Measurements from ENCODE around the gene GHSR. TPM values are rescaled to one million over a fixed set of nuclear protein-coding genes. Genes with fewer than 3 reads are reported as not detected.

GHSR gene
- polyA plus RNA-seq, 1 experiment = not detected

GRCh38 chr3:172471903-172472302 lies 23.6 kb upstream of the GHSR start:
- no peak overlapping the region for H3K4me3 ChIP-seq (ENCODE audit: low read depth, low read length)

GRCh38 chr3:172470588-172470987 lies 22.3 kb upstream of the GHSR start:
- ChIA-PET POLR2A (no interaction called here), CTCF (interaction anchor here (1.2 kb wide), 1 partner anchor 9 kb away, joined by 4 read pairs; no protein-coding TSS in a partner anchor)
- no peak overlapping the region for H3K4me3 ChIP-seq (ENCODE audit: low read depth, low read length)
- TF ChIP-seq CTCF (IDR thresholded peaks at IDR 0.05; ENCODE audit: insufficient read depth, low read depth, low read length) = no peak
- no peaks in the 10 kb centered on the region for H3K27me3 ChIP-seq (ENCODE audit: control insufficient read depth, insufficient read depth, low read length)
- H3K36me3 ChIP-seq (ENCODE audit: control insufficient read depth, insufficient read depth, low read length) = no peaks in the 10 kb centered on the region
- DNase-seq (ENCODE audit: low read depth) = no peak

More at GRCh38 chr3:172471903-172472302, 23.6 kb upstream of the GHSR start:
- no peak for TF ChIP-seq CTCF (IDR thresholded peaks at IDR 0.05; ENCODE audit: insufficient read depth, low read depth, low read length)
- CTCF ChIA-PET = no interaction called here
- no peak for DNase-seq (ENCODE audit: low read depth)
- POLR2A ChIA-PET = no interaction called here
- Histone ChIP-seq H3K27me3 (ENCODE audit: control insufficient read depth, insufficient read depth, low read length) (no peaks in the 10 kb centered on the region), H3K36me3 (ENCODE audit: control insufficient read depth, insufficient read depth, low read length) (no peaks in the 10 kb centered on the region)

- POLR2A ChIA-PET = no interaction called here
- no peak for DNase-seq (ENCODE audit: low read depth)
These were observed 19.0 kb upstream of the GHSR start for GRCh38 chr3:172467170-172467824.

DNA sequence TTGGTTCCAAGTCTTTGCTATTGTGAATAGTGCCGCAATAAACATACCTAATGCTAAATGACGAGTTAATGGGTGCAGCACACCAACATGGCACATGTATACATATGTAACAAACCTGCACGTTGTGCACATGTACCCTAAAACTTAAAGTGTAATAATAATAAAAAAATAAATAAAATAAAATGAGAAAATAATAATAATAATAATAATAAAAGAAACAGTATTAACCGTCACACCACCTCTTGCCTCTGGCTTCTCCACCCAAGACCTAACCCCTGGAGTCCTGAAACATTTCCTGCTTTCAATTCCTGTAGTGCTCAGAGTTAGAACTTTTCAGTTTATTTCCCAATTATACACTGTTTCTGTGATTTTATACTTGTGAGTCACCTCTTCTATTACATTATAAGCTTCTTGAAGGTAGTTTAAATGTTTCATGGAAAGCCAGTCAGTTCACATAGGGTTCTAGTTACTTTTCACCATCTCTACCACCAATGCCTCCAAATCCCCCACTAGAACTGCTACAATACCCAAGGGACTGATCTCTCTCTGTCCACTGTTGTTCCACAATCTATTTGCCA lies 18.4 kb upstream of the GHSR start:
- ChIA-PET CTCF (interaction anchor here (0.6 to 0.9 kb wide), 2 partner anchors 200 to 1139 kb away, joined by 3 read pairs; no protein-coding TSS in a partner anchor), POLR2A (no interaction called here)
- TF ChIP-seq CTCF (IDR thresholded peaks at IDR 0.05; ENCODE audit: insufficient read depth, low read depth, low read length) = no peak
- DNase-seq (ENCODE audit: low read depth) = no peak
- H3K4me3 ChIP-seq (ENCODE audit: low read depth, low read length) = no peak overlapping the region
- H3K27me3 ChIP-seq (ENCODE audit: control insufficient read depth, insufficient read depth, low read length) = no peaks in the 10 kb centered on the region
- H3K36me3 ChIP-seq (ENCODE audit: control insufficient read depth, insufficient read depth, low read length) = no peaks in the 10 kb centered on the region

More at GRCh38 chr3:172467170-172467824, 19.0 kb upstream of the GHSR start:
- CTCF ChIA-PET = interaction anchor here (0.6 to 1.0 kb wide), 3 partner anchors 10 to 1138 kb away, joined by 3 read pairs; no protein-coding TSS in a partner anchor
- no peak for TF ChIP-seq CTCF (IDR thresholded peaks at IDR 0.05; ENCODE audit: insufficient read depth, low read depth, low read length)
- no peak overlapping the region for H3K4me3 ChIP-seq (ENCODE audit: low read depth, low read length)
- no peaks in the 10 kb centered on the region for H3K36me3 ChIP-seq (ENCODE audit: control insufficient read depth, insufficient read depth, low read length)
- no peaks in the 10 kb centered on the region for H3K27me3 ChIP-seq (ENCODE audit: control insufficient read depth, insufficient read depth, low read length)

DNA sequence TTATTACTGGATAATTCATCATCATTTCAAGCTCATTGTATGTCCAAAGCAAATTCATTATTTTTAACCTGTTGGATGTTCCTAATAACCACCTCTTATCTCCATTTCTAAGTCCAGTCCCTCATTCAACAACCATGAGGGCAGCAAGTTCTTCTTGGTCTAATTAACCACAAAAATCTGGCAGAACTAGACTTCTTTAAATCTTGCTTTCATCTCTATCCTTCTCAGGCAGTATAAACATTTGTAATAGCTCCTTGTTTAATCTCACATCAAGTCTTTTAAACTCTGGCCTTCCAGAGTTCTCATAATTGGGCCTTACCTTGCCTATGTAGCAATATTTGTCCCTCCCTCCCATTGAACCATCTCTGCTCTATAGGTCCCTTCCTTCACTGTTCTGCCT lies 17.0 kb upstream of the GHSR start:
- TF ChIP-seq CTCF (IDR thresholded peaks at IDR 0.05; ENCODE audit: insufficient read depth, low read depth, low read length) = no peak
- ChIA-PET CTCF (no interaction called here), POLR2A (interaction anchor here (0.6 kb wide), 1 partner anchor 733 kb away, joined by 3 read pairs; no protein-coding TSS in a partner anchor)
- no peak for DNase-seq (ENCODE audit: low read depth)
- no peaks in the 10 kb centered on the region for H3K36me3 ChIP-seq (ENCODE audit: control insufficient read depth, insufficient read depth, low read length)
- no peak overlapping the region for H3K4me3 ChIP-seq (ENCODE audit: low read depth, low read length)
- no peaks in the 10 kb centered on the region for H3K27me3 ChIP-seq (ENCODE audit: control insufficient read depth, insufficient read depth, low read length)
